NCI-H226 (cell line): ENCODE measurements around the gene VARS2.
"Not testable (repeated sequence)": the region's sequence is repeated elsewhere in the genome, so short reads cannot be mapped to it uniquely, and the experiment has no call there.

Source experiments
- DNase-seq: peaks from one replicate; pipeline ENCODE4 v3.0.0-alpha.2; 2015

VARS2 gene

DNA sequence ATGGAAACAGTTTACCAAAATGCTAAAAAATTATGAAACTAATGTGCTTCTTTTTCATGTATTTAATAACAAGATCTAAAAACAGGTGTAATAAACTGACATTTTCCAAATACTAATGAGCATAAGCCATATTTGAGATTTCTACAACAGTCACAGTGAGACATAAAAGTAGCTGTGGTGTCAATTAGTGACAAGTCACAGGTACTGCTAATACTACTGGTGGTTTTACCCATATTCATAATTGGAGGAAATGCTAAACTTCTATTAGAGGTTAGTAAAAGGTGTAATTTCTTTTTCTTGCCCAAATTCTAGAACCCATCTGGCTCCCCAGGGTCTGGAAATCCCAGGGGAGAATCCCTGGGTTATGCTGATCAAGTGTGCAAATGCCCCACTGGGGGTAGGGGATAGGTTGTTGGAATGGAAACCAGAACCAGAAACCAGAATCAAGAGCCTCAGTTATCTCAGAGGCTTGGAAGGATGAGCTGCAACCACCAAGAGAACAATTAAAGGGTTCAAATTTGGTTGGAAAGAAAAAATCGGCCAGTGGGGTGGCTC, 13.1 kb upstream of the VARS2 start:
- no peak for DNase-seq

DNA sequence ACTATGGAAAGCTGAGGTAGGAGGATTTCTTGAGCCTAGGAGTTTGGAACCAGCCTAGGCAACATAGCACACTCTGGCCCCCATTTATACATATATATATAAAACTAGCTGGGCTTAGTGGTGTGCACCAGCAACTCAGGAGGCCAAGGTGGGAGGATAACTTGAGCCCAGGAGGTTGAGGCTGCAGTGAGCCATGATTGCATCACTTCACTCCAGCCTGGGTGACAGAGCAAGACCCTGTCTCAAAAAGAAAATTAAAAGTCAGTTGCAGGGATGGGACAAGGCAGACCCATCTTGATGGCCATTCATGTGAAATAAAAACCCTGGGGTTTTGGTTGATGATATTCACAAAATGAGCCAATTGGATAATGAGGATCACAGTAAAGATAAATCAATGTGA, 12.6 kb upstream of the VARS2 start:
- DNase-seq: no peak

DNA sequence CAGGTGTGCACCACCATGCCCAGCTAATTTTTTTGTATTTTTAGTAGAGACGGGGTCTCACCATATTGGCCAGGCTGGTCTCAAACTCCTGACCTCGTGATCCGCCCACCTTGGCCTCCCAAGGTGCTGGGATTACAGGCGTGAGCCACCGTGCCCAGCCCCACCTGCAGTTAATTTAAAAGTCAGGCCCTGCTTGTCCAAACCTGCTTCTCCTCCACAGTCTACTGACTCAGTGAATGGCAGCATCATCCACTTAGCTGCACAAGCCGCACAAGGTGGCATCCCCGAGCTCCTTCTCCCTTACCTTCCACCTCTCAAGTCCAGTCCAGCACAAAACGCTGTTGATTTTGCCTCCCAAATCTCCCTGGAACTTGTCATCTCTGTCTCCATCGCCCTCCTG, 11.8 kb upstream of the VARS2 start:
- not testable (repeated sequence) for DNase-seq

DNA sequence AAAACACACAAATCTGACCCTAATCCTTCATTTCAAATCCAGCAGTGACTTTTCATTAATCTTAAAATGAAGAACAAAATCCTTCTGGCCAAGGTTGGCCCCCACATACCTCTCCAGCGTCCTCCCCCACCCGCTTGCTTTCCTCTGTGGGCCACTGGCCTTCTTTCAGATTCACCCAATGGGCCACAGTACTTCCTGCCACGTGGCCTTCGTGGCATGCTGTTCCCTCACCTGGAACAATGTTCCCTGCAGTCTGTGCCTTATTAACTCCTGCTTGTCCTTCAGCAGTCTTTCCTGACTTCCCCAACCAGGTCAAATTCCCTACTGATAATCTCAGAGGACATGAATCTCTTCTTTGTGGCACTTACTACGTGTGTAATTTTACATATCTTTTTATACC, 11.3 kb upstream of the VARS2 start:
- DNase-seq: no peak

DNA sequence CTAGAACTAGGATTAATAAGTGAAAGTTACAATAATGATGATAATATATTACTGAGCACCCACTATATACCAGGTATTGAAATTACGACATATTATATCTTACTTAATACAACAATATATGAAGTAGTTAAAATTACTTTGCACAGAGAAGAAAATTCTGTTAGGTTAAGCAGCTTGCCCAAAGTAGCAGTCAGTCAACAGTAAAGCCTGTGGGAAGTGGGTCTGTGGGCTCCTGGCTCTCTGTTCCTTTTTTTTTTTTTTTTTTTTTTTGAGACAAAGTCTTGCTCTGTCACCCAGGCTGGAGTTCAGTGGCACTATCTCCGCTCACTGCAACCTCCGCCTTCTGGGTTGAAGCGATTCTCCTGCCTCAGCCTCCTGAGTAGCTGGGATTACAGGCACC, 10.8 kb upstream of the VARS2 start:
- DNase-seq: no peak

DNA sequence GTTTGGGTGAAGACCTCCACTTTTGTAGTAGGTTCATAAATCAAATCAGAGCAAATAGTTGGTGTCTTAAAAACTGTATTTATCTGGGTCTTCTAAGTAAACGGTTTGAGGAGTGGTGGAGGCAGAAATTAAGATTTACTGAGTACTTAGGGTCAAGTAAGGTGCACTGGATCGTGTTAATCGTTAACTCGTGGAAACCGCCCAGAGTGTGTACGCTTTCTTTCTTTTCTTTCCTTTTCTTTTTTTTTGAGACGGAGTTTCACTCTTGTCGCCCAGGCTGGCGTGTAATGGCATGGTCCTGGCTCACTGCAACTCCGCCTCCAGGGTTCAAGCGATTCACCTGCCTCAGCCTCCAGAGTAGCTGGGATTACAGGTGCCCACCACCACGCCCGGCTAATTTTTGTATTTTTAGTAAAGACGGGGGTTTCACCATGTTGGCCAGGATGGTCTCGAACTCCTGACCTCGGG, 6.7 kb upstream of the VARS2 start:
- not testable (repeated sequence) for DNase-seq

DNA sequence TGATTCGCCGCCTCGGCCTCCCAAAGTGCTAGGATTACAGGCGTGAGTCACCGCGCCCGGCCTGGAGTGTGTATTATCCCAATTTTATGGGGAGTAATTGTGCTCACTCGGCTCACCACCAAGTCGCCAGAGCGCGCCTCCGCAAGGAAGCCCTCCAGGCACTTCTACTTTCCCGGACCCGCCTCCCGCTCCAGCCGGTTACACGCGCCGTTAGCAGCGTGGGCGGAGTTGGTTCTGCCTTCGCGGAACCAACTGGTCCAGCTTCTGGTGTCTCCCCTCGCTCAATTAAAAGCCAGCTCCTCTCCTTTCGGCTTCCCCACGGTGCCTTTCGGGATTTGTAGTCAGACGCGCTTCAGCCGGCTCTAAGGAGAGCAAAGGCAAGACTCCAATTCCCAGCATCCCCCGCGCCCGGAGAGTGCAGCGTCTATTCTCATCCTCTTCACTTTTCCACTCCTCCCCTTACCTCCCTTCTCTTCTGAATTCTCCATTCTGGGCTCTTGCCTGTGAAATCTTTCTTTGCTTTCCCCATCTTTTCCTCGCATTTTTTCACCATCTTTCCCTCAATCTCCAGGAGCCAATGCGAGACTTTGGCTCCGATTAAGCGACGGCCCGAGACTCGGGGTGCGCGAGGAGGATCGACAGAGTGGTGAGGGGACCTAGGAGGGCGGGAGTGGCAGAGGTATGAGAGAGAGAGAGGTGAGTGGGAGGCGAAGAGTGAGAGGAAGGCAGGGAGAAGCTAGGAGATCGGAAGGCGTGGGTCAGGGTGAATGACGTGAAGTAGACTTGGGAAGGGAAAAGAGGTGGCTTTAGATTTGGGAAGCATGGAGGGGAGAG, 6.1 kb upstream of the VARS2 start, which contains the start of gene GTF2H4:
Gene GTF2H4, plus strand, starts transcription at position 450 of the 834 bp plus-strand sequence.
- DNase-seq: peak; percentile 100

DNA sequence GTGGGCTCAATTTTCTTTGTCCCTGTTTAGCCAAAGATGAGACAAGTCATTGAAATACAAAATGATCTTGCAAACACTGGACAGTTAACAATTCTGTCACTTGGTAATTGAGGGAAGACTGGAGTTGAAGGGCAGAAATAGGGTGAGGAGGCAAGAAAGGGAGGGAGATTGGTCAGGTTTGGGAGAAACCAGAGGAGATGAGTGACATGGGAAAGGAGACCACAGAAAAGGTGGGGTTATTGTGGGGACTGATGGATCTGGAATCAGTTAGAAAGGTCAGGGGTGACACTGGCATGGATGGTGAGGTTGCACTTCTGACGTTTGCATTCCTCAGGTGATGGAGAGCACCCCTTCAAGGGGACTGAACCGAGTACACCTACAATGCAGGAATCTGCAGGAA, 5.3 kb upstream of the VARS2 start:
- DNase-seq: no peak

DNA sequence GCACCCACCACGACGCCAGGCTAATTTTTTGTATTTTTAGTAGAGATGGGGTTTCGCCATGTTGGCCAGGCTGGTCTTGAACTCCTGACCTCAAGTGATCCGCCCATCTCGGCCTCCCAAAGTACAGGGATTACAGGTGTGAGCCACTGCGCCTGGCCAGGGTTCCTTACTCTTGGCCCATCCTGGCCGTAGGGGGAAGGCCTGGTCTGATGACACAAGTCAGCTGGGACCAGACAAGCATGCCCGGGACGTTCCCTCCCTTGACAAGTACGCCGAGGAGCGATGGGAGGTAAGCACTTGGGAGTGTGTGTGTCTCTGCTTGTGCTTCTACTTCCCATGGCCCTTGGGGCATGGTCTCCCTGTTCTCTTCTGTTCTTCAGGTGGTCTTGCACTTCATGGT, 3.6 kb upstream of the VARS2 start:
- not testable (repeated sequence) for DNase-seq

DNA sequence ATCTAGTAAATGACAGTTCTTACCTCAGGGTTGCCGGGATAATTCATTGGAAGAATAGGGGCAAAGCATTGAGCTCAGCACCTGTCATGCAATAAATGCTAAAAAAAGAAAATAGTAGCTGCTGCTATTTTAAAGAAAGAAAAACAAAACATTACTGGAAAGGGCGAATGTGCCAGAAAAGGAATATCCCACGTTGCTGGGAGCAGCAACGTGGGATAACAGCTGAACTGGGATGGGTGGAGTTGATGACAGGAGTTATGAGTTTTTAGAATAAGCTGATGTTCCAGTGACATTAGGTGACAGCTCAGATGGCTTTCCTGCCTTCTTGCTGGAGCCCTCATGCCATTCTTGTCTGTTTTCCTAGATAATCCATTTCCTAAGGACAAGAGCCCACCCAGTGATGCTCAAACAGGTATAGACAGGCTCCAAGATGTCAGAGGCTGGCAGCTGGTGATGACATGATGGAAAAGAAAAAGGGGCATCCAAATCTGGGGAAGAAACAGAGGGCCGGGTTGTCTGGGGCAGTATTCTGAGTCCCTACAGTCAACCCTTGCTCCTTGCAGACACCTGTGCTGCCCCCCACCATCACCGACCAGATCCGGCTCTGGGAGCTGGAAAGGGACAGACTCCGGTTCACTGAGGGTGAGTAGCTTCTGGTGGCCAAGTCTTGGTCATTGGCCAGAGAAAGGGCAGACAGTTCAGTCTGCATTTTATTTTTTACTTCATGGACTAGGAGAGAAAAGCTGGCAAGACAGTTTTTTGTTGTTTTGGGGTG, 1.1 kb upstream of the VARS2 start:
- no peak for DNase-seq

DNA sequence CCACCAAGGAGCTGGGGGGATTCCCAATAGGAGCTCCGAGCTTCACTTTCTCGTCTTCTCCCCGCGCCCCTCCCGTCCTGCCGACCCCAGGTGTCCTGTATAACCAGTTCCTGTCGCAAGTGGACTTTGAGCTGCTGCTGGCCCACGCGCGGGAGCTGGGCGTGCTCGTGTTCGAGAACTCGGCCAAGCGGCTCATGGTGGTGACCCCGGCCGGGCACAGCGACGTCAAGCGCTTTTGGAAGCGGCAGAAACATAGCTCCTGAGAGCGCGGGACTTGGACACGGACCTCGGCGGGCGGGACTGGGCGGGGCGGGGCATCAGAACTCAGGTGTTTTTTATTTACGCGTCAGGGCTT, 340 bp upstream of the VARS2 start:
- DNase-seq: no peak

DNA sequence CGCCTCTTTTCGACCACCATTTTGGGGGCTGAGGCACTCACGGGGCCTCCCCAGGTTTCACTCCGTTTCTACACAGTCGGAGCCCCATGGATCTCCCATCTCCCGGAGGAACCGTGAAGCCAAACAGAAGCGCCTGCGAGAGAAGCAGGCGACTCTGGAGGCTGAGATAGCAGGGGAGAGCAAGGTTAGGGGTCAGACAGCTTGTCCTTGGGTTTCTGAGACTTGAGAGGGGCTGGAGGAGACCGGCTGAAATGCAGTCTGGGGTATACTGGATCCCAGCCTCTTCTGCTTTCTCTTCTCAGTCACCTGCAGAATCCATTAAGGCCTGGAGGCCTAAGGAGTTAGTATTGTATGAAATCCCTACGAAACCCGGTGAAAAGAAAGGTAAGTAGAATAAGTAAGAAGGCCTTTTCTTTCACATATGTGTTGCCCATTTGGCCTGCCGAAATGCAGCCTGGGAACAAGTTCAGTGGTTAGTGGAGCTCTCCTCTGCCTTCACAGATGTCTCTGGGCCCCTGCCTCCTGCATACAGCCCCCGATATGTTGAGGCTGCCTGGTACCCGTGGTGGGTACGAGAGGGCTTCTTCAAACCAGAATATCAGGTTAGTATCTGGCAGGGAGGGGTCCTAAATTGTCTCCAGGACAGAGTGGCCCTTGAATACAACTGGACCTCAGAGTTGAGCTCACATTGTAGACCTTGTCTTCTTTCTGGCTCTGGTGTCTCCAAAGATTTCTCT, 984 bp downstream of the VARS2 start:
- no peak for DNase-seq

DNA sequence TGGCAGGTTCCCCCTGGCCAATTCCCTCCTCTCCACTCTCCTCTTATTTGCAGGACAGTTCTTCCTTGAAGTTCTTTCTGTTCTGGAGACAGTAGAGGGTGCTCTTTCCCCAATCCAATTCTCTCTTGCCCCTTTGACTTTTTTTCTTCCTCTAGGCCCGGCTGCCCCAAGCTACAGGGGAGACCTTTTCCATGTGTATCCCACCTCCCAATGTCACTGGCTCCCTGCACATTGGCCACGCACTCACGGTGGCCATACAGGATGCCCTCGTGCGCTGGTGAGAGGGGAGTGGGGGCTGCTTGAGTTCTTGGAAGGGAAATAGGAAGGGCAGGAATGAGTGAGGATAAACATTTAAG, 1.5 kb downstream of the VARS2 start:
- peak; percentile 10 for DNase-seq

DNA sequence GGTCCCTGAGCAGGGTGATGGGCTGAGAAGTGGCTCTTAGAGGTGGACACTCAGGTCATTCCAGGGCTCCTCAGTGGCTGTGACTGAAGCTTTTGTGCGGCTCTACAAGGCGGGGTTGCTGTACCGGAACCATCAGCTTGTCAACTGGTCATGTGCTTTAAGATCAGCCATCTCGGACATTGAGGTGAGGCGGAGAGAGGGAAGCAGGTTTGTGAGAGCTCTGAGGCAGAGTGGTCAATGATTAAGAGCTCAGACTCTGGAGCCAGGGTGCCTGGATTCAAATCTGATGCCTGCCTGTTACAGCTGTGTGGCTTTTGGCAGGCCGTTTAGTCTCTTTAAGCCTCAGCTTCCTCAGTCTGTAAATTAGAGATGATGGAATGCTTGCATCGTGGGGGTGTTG, 3.0 kb downstream of the VARS2 start:
- no peak for DNase-seq

DNA sequence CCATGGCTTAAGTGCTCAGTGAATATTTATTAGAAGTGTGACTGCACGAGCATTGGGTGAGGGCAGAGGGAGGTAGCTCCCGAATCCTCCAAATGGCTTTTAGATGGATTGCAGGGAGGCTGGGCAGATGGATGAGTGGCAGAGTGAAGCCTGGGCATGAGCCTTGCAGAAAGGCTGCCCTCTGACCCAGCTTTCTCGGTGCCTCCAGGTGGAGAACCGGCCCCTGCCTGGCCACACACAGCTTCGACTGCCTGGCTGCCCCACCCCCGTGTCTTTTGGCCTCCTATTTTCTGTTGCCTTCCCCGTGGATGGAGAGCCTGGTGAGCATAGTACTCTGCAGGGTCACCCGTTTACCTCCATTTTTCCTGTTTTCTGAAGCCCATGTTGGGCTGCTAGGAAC, 3.4 kb downstream of the VARS2 start:
- no peak for DNase-seq

DNA sequence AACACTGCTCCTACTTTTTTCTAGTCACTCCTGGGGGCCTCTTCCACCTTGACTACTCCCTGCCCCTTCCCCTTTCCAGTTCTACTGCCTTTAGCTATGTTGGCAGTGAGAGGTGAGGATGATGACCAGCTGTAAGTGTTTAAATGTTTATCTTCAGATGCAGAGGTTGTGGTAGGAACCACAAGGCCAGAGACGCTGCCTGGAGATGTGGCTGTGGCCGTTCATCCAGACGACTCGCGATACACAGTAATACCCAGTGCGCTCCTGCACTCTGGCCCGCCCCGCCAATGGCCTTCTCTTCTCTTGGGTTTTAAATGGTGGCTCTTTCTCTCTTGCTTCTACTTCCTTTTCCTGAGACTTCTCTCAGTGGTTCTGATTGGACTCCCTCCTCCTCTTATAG, 4.6 kb downstream of the VARS2 start:
- DNase-seq: no peak

DNA sequence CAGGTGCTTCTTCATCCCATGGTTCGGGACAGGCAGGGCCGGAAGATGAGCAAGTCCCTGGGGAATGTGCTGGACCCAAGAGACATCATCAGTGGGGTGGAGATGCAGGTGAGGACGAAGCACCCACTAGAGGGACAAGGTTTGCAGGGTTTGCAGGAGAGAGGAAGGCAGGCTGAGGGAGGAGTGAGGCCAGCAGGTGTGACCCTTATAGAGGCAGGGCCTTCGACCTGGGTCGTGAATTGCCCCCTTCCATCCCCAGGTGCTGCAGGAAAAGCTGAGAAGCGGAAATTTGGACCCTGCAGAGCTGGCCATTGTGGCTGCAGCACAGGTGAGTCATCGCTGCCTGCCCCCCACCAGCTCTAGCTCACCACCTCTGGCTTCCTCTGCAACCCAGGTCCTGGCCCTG, 8.4 kb downstream of the VARS2 start:
- no peak for DNase-seq

DNA sequence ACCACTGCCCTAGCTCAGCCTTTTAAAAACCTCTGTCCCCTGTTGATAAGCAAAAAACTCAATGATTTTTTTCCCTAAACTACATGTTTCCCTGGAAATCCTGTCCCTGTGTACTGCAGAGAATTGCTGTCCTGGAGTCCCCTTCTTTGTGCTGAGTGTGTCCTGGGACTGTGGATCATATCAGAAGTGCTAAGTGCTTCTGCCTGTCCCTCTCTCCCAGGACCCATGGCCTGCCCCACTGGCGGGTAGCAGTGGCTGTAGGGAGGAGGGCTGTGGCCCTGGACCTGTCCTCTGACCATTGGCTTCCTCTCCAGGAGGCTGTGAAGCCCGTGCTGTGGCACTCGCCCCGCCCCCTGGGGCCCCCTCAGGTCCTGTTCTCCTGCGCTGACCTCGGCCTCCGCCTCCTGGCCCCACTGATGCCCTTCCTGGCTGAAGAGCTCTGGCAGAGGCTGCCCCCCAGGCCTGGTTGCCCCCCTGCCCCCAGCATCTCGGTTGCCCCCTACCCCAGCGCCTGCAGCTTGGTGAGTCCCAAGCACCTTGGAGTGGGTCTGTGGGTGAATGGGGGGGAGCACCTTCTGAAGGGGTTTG, 10.1 kb downstream of the VARS2 start:
- DNase-seq: not testable (repeated sequence)

DNA sequence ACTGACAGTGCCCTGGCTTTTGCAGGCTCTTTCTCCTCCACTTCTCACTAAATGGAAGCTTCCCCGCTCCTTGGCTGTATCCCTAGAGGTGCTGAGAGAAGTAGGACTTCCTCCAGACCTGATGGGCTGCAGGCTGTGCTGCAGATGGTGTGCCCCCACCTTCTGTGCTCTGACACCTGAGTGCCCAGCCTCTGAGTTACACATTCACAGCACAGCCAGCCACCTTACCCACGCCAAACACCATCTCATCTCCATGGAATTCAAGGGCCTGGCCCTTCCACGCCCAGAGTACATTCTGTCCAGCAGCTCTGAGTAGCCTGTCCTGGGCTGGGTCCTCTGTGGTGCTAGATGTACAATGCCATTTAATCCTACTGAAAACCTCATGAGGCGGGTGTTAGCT, 12.6 kb downstream of the VARS2 start:
- DNase-seq: peak; percentile 58

DNA sequence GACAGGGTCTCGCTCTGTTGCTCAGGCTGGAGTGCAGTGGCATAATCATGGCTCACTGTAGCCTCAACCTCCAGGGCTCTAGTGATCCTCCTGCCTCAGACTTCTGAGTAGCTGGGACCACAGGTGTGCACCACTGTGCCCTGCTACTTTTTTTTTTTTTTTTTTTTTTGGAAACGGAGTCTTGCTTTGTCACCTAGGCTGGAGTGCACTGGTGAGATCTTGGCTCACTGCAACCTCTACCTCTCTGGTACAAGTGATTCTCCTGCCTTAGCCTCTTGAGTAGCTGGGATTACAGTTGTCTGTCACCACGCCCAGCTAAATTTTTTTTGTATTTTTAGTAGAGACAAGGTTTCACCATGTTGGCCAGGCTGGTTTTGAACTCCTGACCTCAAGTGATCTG, 13.0 kb downstream of the VARS2 start:
- not testable (repeated sequence) for DNase-seq

DNA sequence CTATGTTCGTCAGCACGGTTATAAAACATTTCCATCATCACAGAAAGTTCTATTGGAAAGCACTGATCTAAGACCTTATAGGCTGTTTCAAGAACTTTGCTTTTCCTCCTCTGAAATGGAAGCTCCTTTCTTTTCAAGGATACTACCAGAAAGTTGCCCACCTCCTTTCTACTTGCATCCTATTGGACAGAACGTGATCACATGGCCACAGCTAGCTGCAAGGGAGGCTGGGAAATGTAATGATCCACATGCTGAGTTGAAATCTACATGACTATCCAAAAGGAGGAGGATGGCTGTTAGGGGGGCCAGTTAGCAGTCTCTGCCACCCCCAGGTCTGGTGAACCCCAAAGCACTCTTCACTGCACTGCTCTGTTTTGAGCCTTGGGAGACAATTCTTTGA, 14.6 kb downstream of the VARS2 start:
- no peak for DNase-seq

DNA sequence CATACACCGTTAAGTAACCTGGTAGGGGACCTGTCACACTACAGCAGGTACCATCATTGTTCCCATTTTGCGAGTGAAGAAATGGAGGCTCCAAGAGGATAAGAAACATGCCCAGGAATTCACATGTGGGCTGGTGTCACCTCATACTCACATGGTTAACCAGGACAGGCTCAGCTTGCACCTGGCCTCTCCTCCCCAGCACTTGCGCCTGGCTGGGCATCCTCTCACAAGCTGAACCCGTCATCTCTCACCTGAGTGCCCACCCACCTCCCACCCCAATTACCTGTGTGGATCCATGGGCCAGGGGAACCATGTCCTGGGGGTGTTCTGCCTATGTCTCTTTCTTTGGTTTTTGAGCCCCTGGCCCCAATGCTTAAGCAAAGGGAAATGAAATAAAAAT, 16.5 kb downstream of the VARS2 start:
- DNase-seq: no peak

DNA sequence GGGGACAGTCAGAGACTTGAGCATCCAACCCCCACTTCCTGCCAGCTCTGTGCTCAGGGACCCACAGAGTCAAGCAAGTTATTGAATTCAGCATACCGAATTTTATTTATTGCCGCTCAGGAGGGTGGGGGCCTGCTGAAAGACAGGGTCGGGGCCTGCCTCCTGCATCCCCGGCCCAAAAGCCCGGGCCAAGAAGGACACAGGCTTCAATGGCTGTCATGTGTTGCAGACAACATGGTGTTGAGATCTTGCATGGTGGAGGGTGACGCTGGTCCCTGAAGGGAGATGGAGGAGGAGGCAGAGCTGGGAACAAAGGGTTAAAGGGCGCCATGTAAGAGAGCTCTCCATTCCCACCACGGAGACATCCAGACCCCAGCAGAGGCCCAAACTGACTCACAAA, 17.2 kb downstream of the VARS2 start:
- no peak for DNase-seq
